Thyroid gland (tissue), 4 donors: ENCODE measurements around the gene KRT79. TPM values are rescaled to one million over a fixed set of nuclear protein-coding genes. Genes with fewer than 3 reads are reported as not detected.
"Not testable (repeated sequence)": the region's sequence is repeated elsewhere in the genome, so short reads cannot be mapped to it uniquely, and the experiment has no call there.

Experiments used
- DNase-seq, 2 donors: peaks; one replicate each; pipeline ENCODE4 v3.0.0-alpha.2; 2019
- H3K27ac ChIP-seq, 3 donors: fragments of 200-600 bp; sonication (generic); 1 replicate in 2 of 3; 2 replicates in 1 of 3; pipeline ENCODE4 v1.5.1; 2016 to 2019; ENCODE audit warnings: mild to moderate bottlenecking in 1 of 3, moderate library complexity in 1 of 3
- H3K27me3 ChIP-seq: fragments of 200-600 bp; sonication (generic); one replicate; pipeline ENCODE4 v1.5.1; 2019
- H3K36me3 ChIP-seq, 2 donors: fragments of 200-600 bp; sonication (generic); one replicate each; pipeline ENCODE4 v1.5.1; 2016 to 2019
- H3K4me1 ChIP-seq, 2 donors: fragments of 200-600 bp; sonication (generic); one replicate each; pipeline ENCODE4 v1.5.1; 2017 to 2019
- H3K4me3 ChIP-seq, 3 donors: fragments of 200-600 bp; sonication (generic); replicated peaks in 1 of 3; 1 replicate in 2 of 3; 2 replicates in 1 of 3; pipeline ENCODE4 v1.5.1; 2016; ENCODE audit warnings: mild to moderate bottlenecking in 1 of 3
- H3K9me3 ChIP-seq: fragments of 200-600 bp; sonication (generic); one replicate; pipeline ENCODE4 v1.5.1; 2017
- POLR2A ChIP-seq, 2 donors: fragments of 450-650 bp; IDR thresholded peaks; one replicate each; pipeline ENCODE4 v1.6.1; 2017; ENCODE audit warnings: antibody characterized with exemption in 2 of 2, mild to moderate bottlenecking in 2 of 2, moderate library complexity in 1 of 2
- WGBS, 2 donors: methylation state at CpG; one replicate each; pipeline ENCODE4 v1.1.5; 2017; 5-methylcytosine and 5-hydroxymethylcytosine counted together
- intact Hi-C: fragments of 100-400 bp; cut with DNase I; formaldehyde crosslinking; loops from one replicate; pipeline ENCODE4 v1.15.1; 2023
- total RNA-seq, 4 donors: library from RNA; depleted of rRNA; stranded (reverse); fragments of >200 nt; gene quantifications; one replicate each; pipeline ENCODE4 v1.2.3, GENCODE V29; 2016
- TF ChIP-seq, protein P1 (sequence below), 6 experiments: fragments of 200-600 bp in 3 of 6; fragments of 450-650 bp in 3 of 6; sonication (generic) in 3 of 6; IDR thresholded peaks; one replicate each; pipeline ENCODE4 v1.5.1; 2016 to 2019; ENCODE audit warnings: antibody characterized with exemption in 6 of 6, mild to moderate bottlenecking in 2 of 6, inconsistent platforms in 1 of 6, moderate library complexity in 1 of 6

The KRT79 gene
- total RNA-seq, 4 donors from 2014 or later = not detected

DNA sequence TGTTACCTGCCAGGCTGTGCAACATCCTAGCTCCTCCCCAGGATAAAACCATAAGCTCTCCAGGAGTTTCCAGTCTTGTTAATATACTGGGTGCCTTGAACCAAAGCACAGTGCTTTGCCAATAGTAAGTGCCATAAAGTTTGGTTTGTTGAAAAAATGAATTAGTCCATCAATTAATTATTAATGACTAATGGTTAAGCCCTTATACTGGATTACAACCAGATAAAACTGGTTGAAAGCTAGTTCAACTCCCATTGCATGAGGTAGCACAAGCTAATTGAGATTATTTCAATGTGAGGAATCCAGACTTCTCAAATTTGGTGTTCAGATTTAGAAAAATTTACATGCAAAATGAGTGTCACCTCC is 36.6 kb downstream of the KRT79 start:
- H3K4me1 ChIP-seq = peaks cover 14 to 28% of the 10 kb centered on the region in 2 donors
- intact Hi-C loops = no loop called here

DNA sequence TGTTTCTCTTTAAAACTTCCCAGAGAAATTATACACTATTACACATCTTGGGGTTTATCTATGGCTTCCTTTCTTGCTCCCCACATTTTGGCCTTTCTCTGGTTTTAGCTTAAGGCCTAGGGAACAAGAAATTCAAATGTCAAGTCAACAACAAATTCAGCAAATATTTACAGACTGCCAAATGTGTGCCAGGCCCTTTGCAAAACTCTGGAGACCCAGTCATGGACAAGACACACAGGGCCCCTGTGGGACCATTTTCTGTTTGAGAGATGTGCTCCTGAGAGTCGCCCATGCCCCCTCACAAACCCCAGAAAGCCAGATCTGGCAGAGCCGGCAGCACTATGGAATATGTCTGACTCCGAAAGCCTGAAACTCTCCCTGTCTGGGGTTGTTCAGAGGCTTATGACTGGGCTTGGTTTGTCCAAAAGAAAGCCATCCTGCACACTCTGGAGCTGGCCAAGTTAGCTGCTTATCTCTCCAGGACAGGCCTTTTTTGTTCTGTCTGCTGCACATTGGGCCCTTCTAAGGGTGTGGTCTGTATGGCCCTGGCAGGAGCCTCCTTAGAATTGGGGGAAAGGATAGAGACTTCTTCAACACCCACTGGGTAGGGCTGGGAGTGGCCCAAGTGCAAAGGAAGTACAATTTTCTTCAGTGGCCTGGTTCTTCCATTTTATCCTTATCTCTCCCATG is 37.1 kb downstream of the KRT79 start:
- Histone ChIP-seq H3K4me3 (no peak overlapping the region), H3K4me1 (peaks cover 14 to 28% of the 10 kb centered on the region in 2 donors), H3K9me3 (no peaks in the 10 kb centered on the region), H3K36me3 (no peaks in the 10 kb centered on the region), H3K27me3 (no peaks in the 10 kb centered on the region), H3K27ac (no peak overlapping the region)
- intact Hi-C loops = no loop called here
- TF ChIP-seq, protein P1, sequence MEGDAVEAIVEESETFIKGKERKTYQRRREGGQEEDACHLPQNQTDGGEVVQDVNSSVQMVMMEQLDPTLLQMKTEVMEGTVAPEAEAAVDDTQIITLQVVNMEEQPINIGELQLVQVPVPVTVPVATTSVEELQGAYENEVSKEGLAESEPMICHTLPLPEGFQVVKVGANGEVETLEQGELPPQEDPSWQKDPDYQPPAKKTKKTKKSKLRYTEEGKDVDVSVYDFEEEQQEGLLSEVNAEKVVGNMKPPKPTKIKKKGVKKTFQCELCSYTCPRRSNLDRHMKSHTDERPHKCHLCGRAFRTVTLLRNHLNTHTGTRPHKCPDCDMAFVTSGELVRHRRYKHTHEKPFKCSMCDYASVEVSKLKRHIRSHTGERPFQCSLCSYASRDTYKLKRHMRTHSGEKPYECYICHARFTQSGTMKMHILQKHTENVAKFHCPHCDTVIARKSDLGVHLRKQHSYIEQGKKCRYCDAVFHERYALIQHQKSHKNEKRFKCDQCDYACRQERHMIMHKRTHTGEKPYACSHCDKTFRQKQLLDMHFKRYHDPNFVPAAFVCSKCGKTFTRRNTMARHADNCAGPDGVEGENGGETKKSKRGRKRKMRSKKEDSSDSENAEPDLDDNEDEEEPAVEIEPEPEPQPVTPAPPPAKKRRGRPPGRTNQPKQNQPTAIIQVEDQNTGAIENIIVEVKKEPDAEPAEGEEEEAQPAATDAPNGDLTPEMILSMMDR (IDR thresholded peaks at IDR 0.05) = no peak
- no peak for TF ChIP-seq POLR2A (IDR thresholded peaks at IDR 0.05)
- DNase-seq = no peak
- 92 to 95% methylated on average over 3 of the region's 3 CpGs for WGBS, 2 donors

More for the DNA sequence above, 36.6 kb downstream of the KRT79 start:
- Histone ChIP-seq H3K36me3 (no peaks in the 10 kb centered on the region), H3K27ac (no peak overlapping the region), H3K9me3 (no peaks in the 10 kb centered on the region), H3K27me3 (no peaks in the 10 kb centered on the region), H3K4me3 (no peak overlapping the region)
- TF ChIP-seq, protein P1 (IDR thresholded peaks at IDR 0.05) = no peak
- no peak for TF ChIP-seq POLR2A (IDR thresholded peaks at IDR 0.05)
- no peak for DNase-seq

DNA sequence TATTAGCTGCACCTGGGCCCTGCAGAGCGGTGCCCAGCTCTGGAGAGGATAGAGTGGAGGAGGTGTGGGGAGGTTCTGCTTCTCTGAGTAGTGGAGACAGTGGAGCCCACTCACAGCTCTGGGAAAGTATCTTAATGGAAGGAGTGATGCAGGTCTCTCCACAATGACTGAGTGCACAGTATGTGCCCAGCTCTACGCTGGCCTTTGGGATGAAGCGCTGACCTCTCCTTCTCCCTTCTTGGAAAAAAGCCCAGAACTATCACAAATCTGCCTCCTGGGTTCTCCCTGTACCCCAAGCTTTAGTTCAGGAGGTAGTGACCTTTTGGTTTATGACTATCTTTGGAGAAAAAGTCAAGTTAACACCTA is 37.7 kb downstream of the KRT79 start:
- intact Hi-C loops = no loop called here
- no peak overlapping the region for H3K4me3 ChIP-seq
- H3K9me3 ChIP-seq = no peaks in the 10 kb centered on the region
- H3K27me3 ChIP-seq = no peaks in the 10 kb centered on the region
- H3K36me3 ChIP-seq = no peaks in the 10 kb centered on the region
- WGBS, 2 donors = 89 to 100% methylated on average over 3 of the region's 3 CpGs
- no peak for DNase-seq
- H3K4me1 ChIP-seq = peaks cover 11 to 23% of the 10 kb centered on the region in 2 donors
- H3K27ac ChIP-seq = no peak overlapping the region
- no peak for TF ChIP-seq POLR2A (IDR thresholded peaks at IDR 0.05)
- TF ChIP-seq, protein P1 (IDR thresholded peaks at IDR 0.05) = no peak

DNA sequence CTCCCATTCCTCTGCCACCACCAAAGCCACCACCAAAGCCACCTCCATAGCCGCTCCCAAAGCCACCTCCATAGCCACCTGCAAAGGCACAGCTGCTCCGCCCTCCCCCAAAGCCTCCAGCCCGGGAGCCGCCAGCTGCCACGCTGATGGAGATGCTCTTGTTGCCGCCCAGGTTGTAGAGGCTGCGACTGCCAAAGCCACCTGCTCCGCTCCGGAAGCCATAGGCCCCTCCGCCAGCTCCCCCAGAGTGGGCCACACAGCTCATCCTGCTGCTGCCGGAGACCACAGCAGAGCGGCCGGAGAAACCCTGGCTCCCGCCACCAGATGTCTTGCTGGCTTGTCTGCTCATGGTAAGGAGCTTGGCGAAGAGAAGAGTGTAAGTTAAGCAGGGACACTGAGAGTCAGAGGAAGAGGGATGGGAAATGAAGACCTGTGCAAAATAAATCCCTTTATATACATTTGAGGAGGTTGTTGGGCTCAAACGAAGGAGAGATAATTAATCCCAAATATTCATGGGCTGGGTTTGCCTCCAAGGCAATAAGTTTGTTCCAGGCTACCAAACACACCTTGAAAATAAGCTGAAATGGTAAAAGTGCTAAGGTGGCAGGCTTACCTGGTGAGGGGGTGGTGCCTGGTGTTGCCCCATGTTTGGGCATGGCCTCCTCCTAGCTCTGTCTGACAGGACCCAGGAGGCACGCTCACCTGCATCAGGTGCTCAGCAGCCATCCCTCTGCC is 38.2 kb downstream of the KRT79 start, which contains the start of gene KRT3:
KRT3 (minus strand) TSS at position 424 of the 735 bp plus-strand sequence; CDS start at position 349, 75 bp downstream.
- WGBS, 2 donors = 90 to 93% methylated on average over 13 to 17 of the region's 17 CpGs
- no peaks in the 10 kb centered on the region for H3K36me3 ChIP-seq
- H3K4me3 ChIP-seq = no peak within 1 kb of the TSS
- no peak within 1 kb of the TSS for H3K27ac ChIP-seq
- H3K4me1 ChIP-seq = peaks cover 8 to 18% of the 10 kb centered on the region in 2 donors
- no peak for DNase-seq
- no peak for TF ChIP-seq POLR2A (IDR thresholded peaks at IDR 0.05)
- TF ChIP-seq, protein P1 (IDR thresholded peaks at IDR 0.05) = no peak
- no peaks in the 10 kb centered on the region for H3K9me3 ChIP-seq
- no peaks in the 10 kb centered on the region for H3K27me3 ChIP-seq
- intact Hi-C loops = no loop called here

DNA sequence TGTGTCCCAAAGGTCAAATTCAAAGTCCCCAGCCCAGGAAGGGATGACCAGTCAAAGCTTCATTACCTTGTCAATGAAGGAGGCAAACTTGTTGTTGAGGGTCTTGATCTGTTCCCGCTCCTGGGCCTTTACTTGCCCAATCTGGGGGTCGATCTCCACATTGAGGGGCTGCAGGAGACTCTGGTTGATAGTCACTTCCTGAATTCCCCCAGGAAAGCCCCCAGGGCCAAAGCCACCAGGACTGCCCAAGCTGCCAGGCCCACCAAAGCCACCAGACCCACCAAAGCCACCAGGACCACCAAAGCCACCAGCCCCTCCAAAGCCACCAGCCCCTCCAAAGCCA is 38.8 kb downstream of the KRT79 start:
- H3K27ac ChIP-seq, intact Hi-C loops, H3K27me3 ChIP-seq, DNase-seq, H3K9me3 ChIP-seq, H3K4me3 ChIP-seq, H3K36me3 ChIP-seq: not testable (repeated sequence)
- WGBS, 2 donors = 100% methylated on average over 1 to 2 of the region's 2 CpGs
- peaks cover 4 to 14% of the 10 kb centered on the region in 2 donors for H3K4me1 ChIP-seq
